Neural cell (in vitro differentiated cells): ENCODE measurements around the gene TAOK2. TPM values are rescaled to one million over a fixed set of nuclear protein-coding genes. Genes with fewer than 3 reads are reported as not detected.

ENCODE experiments used
- H2AFZ ChIP-seq: fragments of 200-600, 300-800 bp; sonication (generic), shearing (Covaris generic); 2 replicates; pipeline ENCODE4 v1.6.0; 2014; ENCODE audit warnings: low read depth, mild to moderate bottlenecking, antibody characterized with exemption, low read length, moderate library complexity
- H3F3A ChIP-seq: fragments of 200-600 bp; shearing (Covaris generic); 2 replicates; pipeline ENCODE4 v1.6.1; 2016; ENCODE audit warnings: mild to moderate bottlenecking, moderate library complexity, mixed read lengths, antibody characterized with exemption, low read length; ENCODE audit not compliant: insufficient read depth, poor library complexity, severe bottlenecking
- H3K27ac ChIP-seq: fragments of 200-600, 300-800 bp; sonication (generic), shearing (Covaris generic); 2 replicates; pipeline ENCODE4 v1.5.1; 2014; ENCODE audit warnings: mild to moderate bottlenecking, low read length, moderate library complexity
- H3K27me3 ChIP-seq: fragments of 300-800, 200-600 bp; sonication (generic), shearing (Covaris generic); 2 replicates; pipeline ENCODE4 v1.6.0; 2014; ENCODE audit warnings: mild to moderate bottlenecking, low read depth, low read length, moderate library complexity; ENCODE audit not compliant: insufficient read depth
- H3K36me3 ChIP-seq: fragments of 300-800, 200-600 bp; sonication (generic), shearing (Covaris generic); 2 replicates; pipeline ENCODE4 v1.5.1; 2014; ENCODE audit warnings: mild to moderate bottlenecking, antibody characterized with exemption, low read length, moderate library complexity; ENCODE audit not compliant: insufficient read depth
- H3K4me2 ChIP-seq: fragments of 300-800, 200-600 bp; sonication (generic), shearing (Covaris generic); 2 replicates; pipeline ENCODE4 v1.6.0; 2014; ENCODE audit warnings: mild to moderate bottlenecking, low read length
- H3K4me3 ChIP-seq: fragments of 300-800, 200-600 bp; sonication (generic), shearing (Covaris generic); 2 replicates; pipeline ENCODE4 v1.5.1; 2014; ENCODE audit warnings: mild to moderate bottlenecking, low read length, moderate library complexity
- H3K79me2 ChIP-seq: fragments of 200-600 bp; shearing (Covaris generic); replicated peaks from 2 replicates; pipeline ENCODE4 v1.6.0; 2014; ENCODE audit warnings: mild to moderate bottlenecking, low read length, moderate library complexity; ENCODE audit not compliant: insufficient read depth
- H3K9ac ChIP-seq: fragments of 300-800, 200-600 bp; sonication (generic), shearing (Covaris generic); 2 replicates; pipeline ENCODE4 v1.6.1; 2016; ENCODE audit warnings: mild to moderate bottlenecking, low read length, mixed read lengths
- H3K9me2 ChIP-seq: fragments of 200-600 bp; shearing (Covaris generic); 2 replicates; pipeline ENCODE4 v1.6.1; 2016; ENCODE audit warnings: mild to moderate bottlenecking, low read length, mixed read lengths; ENCODE audit not compliant: insufficient read depth
- H3K9me3 ChIP-seq: fragments of 200-600, 300-800 bp; sonication (generic), shearing (Covaris generic); 2 replicates; pipeline ENCODE4 v1.6.1; 2016; ENCODE audit warnings: mild to moderate bottlenecking, mixed run types, low read length, moderate library complexity, mixed read lengths
- H4K20me1 ChIP-seq: fragments of 200-600 bp; shearing (Covaris generic); 2 replicates; pipeline ENCODE4 v1.6.1; 2016; ENCODE audit warnings: mild to moderate bottlenecking, mixed run types; ENCODE audit not compliant: insufficient read depth
- EP300 ChIP-seq: fragments of 450-650 bp; conservative IDR thresholded peaks from 2 replicates; pipeline ENCODE4 v1.6.1; 2014; ENCODE audit warnings: antibody characterized with exemption, mild to moderate bottlenecking, moderate library complexity; ENCODE audit not compliant: poor library complexity, severe bottlenecking
- EZH2 ChIP-seq: fragments of 200-600, 300-800 bp; shearing (Covaris generic), sonication (generic); IDR thresholded peaks from 2 replicates; pipeline ENCODE4 v1.6.1; 2014; ENCODE audit warnings: antibody characterized with exemption, low read length, borderline replicate concordance, mild to moderate bottlenecking; ENCODE audit not compliant: insufficient read depth, poor library complexity, severe bottlenecking
- MXI1 ChIP-seq: fragments of 450-650 bp; conservative IDR thresholded peaks from 2 replicates; pipeline ENCODE4 v1.6.1; 2014; ENCODE audit warnings: antibody characterized with exemption, mild to moderate bottlenecking; ENCODE audit not compliant: poor library complexity, severe bottlenecking
- POLR2AphosphoS5 ChIP-seq: IDR thresholded peaks from 2 replicates; pipeline ENCODE4 v1.6.1; 2012
- RAD21 ChIP-seq: fragments of 450-650 bp; conservative IDR thresholded peaks from 2 replicates; pipeline ENCODE4 v1.6.1; 2014; ENCODE audit warnings: antibody characterized with exemption, mild to moderate bottlenecking, moderate library complexity
- REST ChIP-seq: IDR thresholded peaks from 2 replicates; pipeline ENCODE4 v1.6.1; 2012; ENCODE audit warnings: borderline replicate concordance
- SMC3 ChIP-seq: fragments of 450-650 bp; conservative IDR thresholded peaks from 2 replicates; pipeline ENCODE4 v1.6.1; 2014; ENCODE audit warnings: antibody characterized with exemption, mild to moderate bottlenecking, moderate library complexity; ENCODE audit not compliant: poor library complexity
- TAF1 ChIP-seq: IDR thresholded peaks from 2 replicates; pipeline ENCODE4 v1.6.1; 2012; ENCODE audit warnings: low read depth
- polyA plus RNA-seq: library from polyadenylated mRNA; depleted of rRNA; stranded (reverse); fragments of >200 nt; gene quantifications from 2 replicates; pipeline ENCODE4 v1.2.3, GENCODE V29; 2014
- TF ChIP-seq, protein P1 (sequence below): fragments of 450-650 bp; IDR thresholded peaks from 2 replicates; pipeline ENCODE4 v1.5.1; 2014; ENCODE audit warnings: antibody characterized with exemption, mild to moderate bottlenecking, moderate library complexity; ENCODE audit not compliant: poor library complexity, severe bottlenecking

TAOK2 gene
- polyA plus RNA-seq, 1 donor from 2014 or later: 62.7 TPM

- peaks cover 7% of the 10 kb centered on the region for H3K79me2 ChIP-seq
- H3K9ac ChIP-seq: peak overlapping the region; percentile 96
- no peaks in the 10 kb centered on the region for H3K9me3 ChIP-seq
- H3K4me2 ChIP-seq: peak overlapping the region; percentile 61
- no peaks in the 10 kb centered on the region for H4K20me1 ChIP-seq
- H3F3A ChIP-seq: no peaks in the 10 kb centered on the region
- no peak overlapping the region for H2AFZ ChIP-seq
- H3K27ac ChIP-seq: no peak overlapping the region
- TF ChIP-seq TAF1: no peak
- no peak for TF ChIP-seq SMC3
- no peak for TF ChIP-seq RAD21
- TF ChIP-seq EP300: no peak
- no peak for TF ChIP-seq EZH2
- TF ChIP-seq REST: no peak
- TF ChIP-seq, protein P1, sequence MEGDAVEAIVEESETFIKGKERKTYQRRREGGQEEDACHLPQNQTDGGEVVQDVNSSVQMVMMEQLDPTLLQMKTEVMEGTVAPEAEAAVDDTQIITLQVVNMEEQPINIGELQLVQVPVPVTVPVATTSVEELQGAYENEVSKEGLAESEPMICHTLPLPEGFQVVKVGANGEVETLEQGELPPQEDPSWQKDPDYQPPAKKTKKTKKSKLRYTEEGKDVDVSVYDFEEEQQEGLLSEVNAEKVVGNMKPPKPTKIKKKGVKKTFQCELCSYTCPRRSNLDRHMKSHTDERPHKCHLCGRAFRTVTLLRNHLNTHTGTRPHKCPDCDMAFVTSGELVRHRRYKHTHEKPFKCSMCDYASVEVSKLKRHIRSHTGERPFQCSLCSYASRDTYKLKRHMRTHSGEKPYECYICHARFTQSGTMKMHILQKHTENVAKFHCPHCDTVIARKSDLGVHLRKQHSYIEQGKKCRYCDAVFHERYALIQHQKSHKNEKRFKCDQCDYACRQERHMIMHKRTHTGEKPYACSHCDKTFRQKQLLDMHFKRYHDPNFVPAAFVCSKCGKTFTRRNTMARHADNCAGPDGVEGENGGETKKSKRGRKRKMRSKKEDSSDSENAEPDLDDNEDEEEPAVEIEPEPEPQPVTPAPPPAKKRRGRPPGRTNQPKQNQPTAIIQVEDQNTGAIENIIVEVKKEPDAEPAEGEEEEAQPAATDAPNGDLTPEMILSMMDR: no peak
- no peak for TF ChIP-seq MXI1
- TF ChIP-seq POLR2AphosphoS5: no peak
- no peaks in the 10 kb centered on the region for H3K9me2 ChIP-seq
- H3K27me3 ChIP-seq: no peaks in the 10 kb centered on the region
- no peaks in the 10 kb centered on the region for H3K36me3 ChIP-seq
- peak overlapping the region; percentile 94 for H3K4me3 ChIP-seq
Observed at GRCh38 chr16:29993903-29994599, 20.4 kb downstream of the TAOK2 start.

DNA sequence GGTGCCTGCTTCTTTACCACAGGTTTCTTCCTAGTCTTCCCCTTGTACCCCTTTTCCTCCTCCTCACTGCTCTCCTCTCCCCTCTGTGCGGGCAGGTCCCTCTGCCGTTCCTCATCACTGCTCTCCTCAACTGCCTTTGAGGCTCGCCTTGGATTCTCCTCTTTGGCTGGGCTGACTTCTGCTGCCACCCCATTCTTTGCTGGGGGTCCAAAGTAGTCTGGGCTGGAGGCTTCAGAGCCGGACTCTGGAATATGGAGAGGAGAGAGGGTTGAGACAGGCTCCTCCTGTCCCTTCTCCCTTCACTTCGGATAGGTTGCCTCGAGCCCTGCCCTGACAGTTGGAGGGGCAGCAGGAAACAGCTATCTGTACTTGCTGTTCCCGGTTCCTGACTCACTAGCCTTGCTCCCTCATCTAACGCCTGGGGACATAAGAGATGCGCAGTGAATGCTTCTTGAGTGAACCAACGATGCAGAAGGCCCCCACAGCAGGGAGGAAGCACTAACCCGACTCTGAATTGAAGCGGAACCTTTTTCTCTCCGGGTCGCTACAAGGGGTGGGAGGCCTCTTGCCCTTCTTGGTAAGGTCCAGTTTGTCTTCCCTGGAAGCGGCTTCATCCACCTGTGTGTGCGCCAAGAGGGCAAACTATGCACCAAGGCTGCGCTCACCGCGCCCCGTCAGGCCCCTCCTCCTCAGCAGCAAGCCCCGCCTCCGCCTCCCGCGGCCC, 21.1 kb downstream of the TAOK2 start:
- Histone ChIP-seq H3K79me2 (peaks cover 7% of the 10 kb centered on the region), H3K9ac (peak overlapping the region; percentile 96), H3K9me2 (no peaks in the 10 kb centered on the region), H3K9me3 (no peaks in the 10 kb centered on the region), H3K4me2 (peak overlapping the region; percentile 61), H2AFZ (peak overlapping the region; percentile 96), H3K4me3 (peak overlapping the region; percentile 94), H3K27ac (peak overlapping the region; percentile 97), H4K20me1 (no peaks in the 10 kb centered on the region), H3K27me3 (no peaks in the 10 kb centered on the region), H3K36me3 (no peaks in the 10 kb centered on the region), H3F3A (no peaks in the 10 kb centered on the region)
- no peak for TF ChIP-seq TAF1
